GM18502 (cell line): ENCODE measurements around the gene PLAAT5.
"Not testable (repeated sequence)": the region's sequence is repeated elsewhere in the genome, so short reads cannot be mapped to it uniquely, and the experiment has no call there.

Experiments
- ATAC-seq: cut with Tn5 transposase; IDR thresholded peaks from one replicate; pipeline ENCODE4 v1.9.1; 2021; ENCODE audit warnings: mild to moderate bottlenecking; ENCODE audit not compliant: unreplicated experiment, poor library complexity

Gene PLAAT5, protein sequence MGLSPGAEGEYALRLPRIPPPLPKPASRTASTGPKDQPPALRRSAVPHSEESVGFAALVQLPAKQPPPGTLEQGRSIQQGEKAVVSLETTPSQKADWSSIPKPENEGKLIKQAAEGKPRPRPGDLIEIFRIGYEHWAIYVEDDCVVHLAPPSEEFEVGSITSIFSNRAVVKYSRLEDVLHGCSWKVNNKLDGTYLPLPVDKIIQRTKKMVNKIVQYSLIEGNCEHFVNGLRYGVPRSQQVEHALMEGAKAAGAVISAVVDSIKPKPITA

GRCh38 chr11:63490551-63491239 is at the start of gene PLAAT5:
PLAAT5 (minus strand) TSS chr11:63491167; CDS start chr11:63491034, 133 bp downstream.
- no peak for ATAC-seq

GRCh38 chr11:63537293-63538101 is 46.5 kb upstream of the PLAAT5 start:
- ATAC-seq, result no peak

DNA sequence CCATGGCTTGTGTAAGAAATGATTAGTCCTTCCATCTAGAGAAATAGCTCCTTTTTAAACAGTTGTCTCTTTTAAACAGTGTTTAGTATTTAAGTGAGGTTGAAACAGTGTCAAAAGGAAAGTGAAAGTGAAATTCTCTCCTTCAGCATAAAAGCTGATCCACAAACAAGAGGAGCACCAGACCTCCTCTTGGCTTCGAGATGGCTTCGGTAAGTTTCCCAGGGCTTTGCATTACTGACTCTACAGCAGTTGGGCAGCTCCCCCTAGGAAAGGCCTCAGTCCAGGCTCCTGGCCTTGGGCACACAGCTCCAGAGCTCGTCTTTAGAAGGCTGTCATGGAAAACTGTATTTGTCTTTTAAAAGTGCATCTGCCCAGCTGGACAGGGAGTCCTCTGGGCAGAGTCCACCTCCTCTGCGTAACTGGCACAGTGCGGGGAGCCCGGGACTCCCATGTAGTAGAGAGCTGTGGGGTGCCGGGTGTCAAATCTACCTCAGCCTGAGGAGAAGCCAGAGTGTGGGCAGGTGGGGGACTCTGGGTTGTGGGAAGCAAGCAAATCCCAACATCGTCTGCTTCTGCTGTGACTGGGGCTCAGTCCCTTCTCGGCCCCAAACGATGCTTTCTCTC is 45.8 kb upstream of the PLAAT5 start, which contains the start of gene PLAAT4:
Gene PLAAT4, plus strand, starts transcription at position 140 of the 624 bp plus-strand sequence. Its CDS starts 61 bp downstream, at position 201.
- no peak for ATAC-seq

DNA sequence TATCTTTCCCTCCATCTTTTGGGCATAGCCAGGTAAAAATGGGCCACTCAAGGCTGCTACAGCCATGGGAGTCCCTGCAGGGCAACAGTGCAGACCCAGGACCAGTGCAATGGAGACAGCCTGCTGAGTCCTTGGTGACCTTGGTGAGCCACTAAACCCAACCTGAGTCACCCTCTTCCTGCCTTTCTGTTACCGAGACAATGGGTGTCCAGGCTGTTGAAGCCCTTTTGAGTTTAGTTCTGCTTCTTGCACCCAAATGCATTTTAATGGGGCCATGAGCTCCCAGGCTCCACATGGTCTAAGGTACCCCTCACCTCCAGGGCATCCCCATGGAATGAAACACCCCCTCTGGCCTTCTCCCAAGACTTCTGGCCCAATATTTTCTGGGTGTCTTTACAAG is 44.8 kb upstream of the PLAAT5 start:
- no peak for ATAC-seq

GRCh38 chr11:63534895-63535461 is 44.0 kb upstream of the PLAAT5 start:
- peak; percentile 59 for ATAC-seq

DNA sequence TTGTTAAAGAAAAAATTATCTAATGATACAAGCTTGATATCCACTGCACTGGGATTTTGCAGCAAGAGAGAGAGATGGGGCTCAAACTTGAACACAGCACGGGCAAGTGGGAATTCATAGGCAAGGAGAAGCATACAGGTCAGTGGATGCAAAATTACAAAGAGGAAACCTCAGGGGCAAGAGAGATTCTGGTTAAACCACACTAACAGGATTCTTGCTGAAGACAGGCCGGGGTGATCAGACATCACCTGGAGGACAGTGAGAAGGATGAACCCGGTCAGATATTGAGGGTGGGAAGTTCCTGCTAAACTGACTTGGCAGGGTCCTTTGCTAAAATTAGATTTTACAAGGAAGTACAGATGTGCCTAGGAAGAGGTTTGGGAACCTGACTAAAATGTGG is 43.1 kb upstream of the PLAAT5 start:
- ATAC-seq, result no peak

DNA sequence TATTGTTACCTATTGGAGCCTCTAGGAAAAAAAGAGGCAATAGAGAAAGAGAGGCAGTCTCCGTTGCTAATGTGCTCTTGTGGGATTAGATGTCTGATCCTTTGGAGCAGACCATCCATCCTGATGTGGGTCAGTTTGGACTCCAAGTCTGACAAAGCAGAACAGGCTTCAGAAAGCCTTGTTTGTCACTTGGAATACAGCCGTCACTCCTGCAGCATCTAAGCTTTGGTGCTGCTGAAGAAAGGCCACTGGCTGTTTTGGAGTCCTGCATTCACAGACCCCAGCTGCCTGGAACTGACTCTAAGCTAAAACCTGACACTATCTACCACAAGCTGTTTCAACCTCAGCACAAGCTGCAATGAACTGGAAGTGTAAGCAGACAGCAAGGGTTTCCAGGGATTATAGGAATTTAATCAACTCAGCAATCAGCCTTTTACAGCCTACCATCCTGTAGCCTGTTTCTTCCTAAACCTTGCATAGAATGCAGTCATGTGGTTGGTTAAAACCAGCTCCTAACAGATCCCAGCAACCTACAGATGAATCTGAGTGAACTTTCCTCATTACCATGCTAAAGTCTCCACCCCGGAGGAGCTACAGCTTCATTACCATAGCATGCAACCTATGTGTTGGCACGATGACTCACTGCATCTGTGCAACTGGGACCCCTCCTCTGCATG is 42.0 kb upstream of the PLAAT5 start:
- ATAC-seq, result no peak

DNA sequence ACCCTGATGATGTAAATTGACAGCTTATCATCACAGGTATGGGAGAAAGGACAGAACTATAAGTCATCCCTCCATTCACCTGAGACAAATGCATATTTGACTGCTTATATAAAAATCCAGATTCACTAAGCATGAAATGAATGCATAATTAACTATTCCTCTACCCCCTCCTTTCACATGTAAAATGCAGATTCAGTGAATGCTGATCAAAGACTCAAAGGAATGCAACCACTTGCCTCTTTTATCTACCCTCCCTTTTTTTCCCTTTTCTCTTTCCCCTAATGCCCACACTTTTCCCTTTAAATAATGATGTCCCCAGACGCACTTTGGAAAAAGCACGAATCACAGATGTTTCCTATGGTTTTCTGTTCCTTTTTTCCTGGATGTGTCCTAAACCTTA is 41.1 kb upstream of the PLAAT5 start:
- no peak for ATAC-seq

DNA sequence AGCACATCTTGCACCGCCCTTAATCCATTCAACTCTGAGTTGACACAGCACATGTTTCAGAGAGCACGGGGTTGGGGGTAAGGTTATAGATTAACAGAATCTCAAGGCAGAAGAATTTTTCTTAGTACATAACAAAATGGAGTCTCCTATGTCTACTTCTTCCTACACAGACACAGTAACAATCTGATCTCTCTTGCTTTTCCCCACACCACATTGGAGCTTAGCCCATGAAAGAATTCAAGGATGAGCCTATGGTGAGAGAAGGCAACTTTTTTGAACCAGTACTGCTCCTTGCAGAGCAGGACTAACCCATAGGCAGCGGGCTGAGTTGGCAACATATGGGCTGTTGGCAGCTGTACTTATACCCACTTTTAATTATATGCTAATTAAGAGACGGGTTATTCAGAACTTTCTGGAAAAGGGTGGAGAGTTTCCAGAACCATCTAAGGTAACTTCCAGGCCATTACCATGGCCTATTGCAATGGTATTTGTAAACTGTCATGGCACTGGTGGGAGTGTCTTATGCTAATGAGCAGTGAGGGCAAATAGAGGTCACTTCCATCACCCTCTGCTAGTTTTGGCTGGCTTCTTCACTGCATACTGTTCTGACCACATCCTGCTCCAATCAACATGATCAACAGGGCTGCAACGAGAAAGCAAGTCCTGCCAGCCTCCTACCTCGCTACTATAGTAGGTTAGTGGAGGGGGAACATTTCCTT is 40.3 kb upstream of the PLAAT5 start:
- ATAC-seq, result peak; percentile 68

GRCh38 chr11:63530021-63530420 is 39.1 kb upstream of the PLAAT5 start:
- ATAC-seq, result no peak

GRCh38 chr11:63529373-63529772 is 38.4 kb upstream of the PLAAT5 start:
- not testable (repeated sequence) for ATAC-seq

- ATAC-seq, result not testable (repeated sequence)
These were observed 37.8 kb upstream of the PLAAT5 start for GRCh38 chr11:63528729-63529278.

DNA sequence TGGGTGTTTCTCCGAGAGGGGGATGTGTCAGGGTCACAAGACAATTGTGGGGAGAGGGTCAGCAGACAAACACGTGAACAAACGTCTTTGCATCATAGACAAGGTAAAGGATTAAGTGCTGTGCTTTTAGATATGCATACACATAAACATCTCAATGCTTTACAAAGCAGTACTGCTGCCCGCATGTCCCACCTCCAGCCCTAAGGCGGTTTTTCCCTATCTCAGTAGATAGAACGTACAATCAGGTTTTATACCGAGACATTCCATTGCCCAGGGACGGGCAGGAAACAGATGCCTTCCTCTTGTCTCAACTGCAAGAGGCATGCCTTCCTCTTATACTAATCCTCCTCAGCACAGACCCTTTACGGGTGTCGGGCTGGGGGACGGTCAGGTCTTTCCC is 37.2 kb upstream of the PLAAT5 start:
- ATAC-seq, result not testable (repeated sequence)

- ATAC-seq, result no peak
These were observed 36.7 kb upstream of the PLAAT5 start for GRCh38 chr11:63527667-63528066.

- no peak for ATAC-seq
These were observed 32.2 kb upstream of the PLAAT5 start for GRCh38 chr11:63523151-63523550.

DNA sequence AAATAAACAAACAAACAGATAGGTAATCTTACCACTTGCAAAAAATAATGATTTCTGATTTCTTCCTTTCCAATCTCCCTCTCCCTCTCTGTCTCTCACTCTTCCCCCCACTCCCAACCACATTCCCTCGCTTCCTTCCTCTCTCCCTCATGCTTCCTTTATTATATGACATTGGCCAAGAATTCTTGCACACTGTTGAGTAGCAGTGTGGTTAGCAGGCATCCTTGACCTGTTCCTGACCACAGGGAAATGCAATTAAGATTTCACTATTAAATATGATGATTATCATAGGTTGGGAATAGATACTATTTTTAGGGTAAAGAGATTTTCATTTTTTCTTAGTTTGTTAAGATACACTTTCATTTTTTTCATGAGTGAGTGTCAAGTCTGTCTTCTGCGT is 30.9 kb upstream of the PLAAT5 start:
- ATAC-seq, result no peak

GRCh38 chr11:63520606-63521170 is 29.7 kb upstream of the PLAAT5 start:
- ATAC-seq, result no peak

GRCh38 chr11:63518548-63518947 is 27.6 kb upstream of the PLAAT5 start:
- ATAC-seq, result no peak
